Measurements from ENCODE around the gene ARRB1.

DNA sequence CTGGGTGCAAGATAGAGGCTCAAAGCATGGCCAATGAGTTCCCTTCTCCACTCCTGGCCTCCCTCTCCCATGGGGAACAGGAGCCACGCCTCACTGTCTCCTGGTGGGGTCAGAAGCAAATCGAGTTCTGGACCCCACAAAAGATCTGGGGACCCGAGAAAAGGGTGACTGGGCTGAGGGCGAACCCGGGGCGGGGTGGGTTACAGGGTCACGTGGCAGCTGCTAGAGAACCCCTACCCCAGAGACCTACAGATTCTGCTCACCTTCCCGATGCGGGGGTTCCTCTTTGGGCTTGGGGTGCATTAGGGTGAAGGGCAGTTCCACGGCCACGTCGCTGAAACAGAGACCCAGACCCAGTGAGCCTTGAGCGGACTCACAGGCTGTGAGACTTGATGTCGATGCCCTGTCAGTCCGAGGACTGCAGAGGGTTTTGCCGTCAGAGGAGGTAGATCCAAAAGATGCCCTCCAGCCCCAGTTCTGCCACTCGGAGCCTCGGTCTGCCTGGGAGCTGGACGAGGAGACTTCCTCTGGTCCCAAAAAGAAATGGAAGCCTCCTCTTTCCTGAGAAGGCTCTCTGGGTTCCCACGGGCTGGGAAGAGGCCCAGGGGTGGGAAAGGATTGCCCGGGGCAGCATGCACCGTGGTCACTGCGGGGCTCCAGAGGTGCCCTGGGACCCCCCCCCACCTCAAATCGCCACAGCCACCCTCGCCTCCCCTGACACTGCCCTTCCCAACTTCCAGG is 82.7 kb downstream of the ARRB1 start:
- no peak for TF ChIP-seq RAD21 (IDR thresholded peaks at IDR 0.05)
- TF ChIP-seq, protein P1, sequence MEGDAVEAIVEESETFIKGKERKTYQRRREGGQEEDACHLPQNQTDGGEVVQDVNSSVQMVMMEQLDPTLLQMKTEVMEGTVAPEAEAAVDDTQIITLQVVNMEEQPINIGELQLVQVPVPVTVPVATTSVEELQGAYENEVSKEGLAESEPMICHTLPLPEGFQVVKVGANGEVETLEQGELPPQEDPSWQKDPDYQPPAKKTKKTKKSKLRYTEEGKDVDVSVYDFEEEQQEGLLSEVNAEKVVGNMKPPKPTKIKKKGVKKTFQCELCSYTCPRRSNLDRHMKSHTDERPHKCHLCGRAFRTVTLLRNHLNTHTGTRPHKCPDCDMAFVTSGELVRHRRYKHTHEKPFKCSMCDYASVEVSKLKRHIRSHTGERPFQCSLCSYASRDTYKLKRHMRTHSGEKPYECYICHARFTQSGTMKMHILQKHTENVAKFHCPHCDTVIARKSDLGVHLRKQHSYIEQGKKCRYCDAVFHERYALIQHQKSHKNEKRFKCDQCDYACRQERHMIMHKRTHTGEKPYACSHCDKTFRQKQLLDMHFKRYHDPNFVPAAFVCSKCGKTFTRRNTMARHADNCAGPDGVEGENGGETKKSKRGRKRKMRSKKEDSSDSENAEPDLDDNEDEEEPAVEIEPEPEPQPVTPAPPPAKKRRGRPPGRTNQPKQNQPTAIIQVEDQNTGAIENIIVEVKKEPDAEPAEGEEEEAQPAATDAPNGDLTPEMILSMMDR (IDR thresholded peaks at IDR 0.05; ENCODE audit: low read depth, low read length, missing input control): no peak
